Measurements from ENCODE around the gene AHCYL1. TPM values are rescaled to one million over a fixed set of nuclear protein-coding genes. Genes with fewer than 3 reads are reported as not detected.

Gene AHCYL1
- total RNA-seq, 3 donors from 2014 or later (not counting 1 experiment from before 2014, with no cell fraction given) = 23.3 to 30.0 (median 29.1) TPM

DNA sequence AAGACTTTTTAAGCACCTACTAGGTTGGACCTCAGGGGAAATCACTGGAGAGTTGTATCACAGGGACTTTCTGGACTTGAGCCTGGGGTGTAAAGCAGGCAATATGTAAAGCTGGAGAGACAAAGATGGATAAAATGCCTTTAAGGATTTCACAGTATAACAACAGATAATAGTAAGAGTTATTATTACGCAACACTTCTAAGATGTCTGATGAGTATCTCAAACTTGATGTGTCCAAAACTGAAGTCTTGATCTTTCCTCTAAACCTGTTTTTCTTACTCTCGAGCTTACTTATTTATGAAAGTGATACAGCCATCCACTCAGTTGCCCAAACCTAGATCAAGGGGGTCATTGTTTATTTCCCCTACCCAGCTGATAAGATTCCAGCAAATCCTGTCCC is 47.8 kb downstream of the AHCYL1 start:
- Histone ChIP-seq H3K9me3 (ENCODE audit: control insufficient read depth, insufficient read depth, low read length) (no peaks in the 10 kb centered on the region), H3K4me3 (ENCODE audit: low read length) (no peak overlapping the region), H3K27ac (ENCODE audit: low read length) (no peak overlapping the region), H3K4me1 (ENCODE audit: control insufficient read depth, insufficient read depth, low read length) (peaks cover 26% of the 10 kb centered on the region), H3K27me3 (ENCODE audit: control insufficient read depth, insufficient read depth, low read length) (no peaks in the 10 kb centered on the region), H3K36me3 (ENCODE audit: control insufficient read depth, insufficient read depth, low read length) (no peaks in the 10 kb centered on the region)
- Mint-ChIP-seq H3K4me1 (peaks cover 35 to 39% of the 10 kb centered on the region in 2 donors), H3K4me3 (peak overlapping the region; percentile 72), H3K9me3 (no peaks in the 10 kb centered on the region), H3K27me3 (ENCODE audit: low read depth in 2 of 2) (no peaks in the 10 kb centered on the region), H3K27ac (peak overlapping the region; percentile 93 to 96), H3K36me3 (no peaks in the 10 kb centered on the region)
- 100% methylated on average over 2 of the region's 2 CpGs for WGBS (ENCODE audit: insufficient coverage)
- intact Hi-C loops (cut with micrococcal nuclease) = no loop called here
- DNase-seq = no peak
- ATAC-seq = no peak
- no peak for TF ChIP-seq CTCF (IDR thresholded peaks at IDR 0.05)

DNA sequence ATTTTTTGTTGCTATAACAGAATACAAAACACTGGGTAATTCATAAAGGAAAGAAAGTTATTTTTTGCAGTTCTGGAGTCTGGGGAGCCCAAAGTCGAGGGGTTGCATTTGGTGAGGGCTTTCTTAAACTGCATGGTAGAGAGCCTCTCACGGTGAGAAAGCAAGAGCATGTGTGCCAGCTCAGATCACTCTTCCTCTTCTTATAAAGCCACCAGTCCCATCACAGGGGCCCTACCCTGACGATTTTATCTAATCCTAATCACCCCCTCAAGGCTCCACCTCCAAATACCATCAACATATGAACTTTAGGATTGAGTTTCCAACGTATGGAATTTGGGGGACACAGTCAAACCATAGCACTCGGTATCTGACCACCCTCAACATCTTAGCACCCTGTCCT is 48.9 kb downstream of the AHCYL1 start:
- H3K36me3 ChIP-seq (ENCODE audit: control insufficient read depth, insufficient read depth, low read length) = peaks cover 6% of the 10 kb centered on the region
- peak overlapping the region; percentile 94 for H3K4me3 Mint-ChIP-seq

DNA sequence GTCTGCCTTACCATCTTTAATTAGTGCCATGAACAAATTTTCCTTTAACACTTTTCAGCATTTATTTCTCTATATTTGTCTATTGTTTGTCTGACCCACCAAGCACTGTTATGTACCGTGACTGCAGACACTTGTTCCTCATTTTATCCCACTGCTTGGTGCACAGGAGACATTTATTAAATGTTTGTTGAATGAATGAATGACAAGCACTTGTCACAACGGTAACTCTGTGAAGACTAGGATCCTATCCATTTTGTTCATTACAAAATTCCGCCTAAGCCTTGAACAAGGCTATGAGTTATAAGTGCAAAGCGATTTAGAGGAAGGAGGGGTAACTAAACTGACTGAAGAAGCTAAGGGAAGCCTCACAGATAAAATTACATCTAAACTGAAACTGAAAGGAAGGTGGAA is 49.5 kb downstream of the AHCYL1 start:
- Histone ChIP-seq H3K27me3 (ENCODE audit: control insufficient read depth, insufficient read depth, low read length) (no peaks in the 10 kb centered on the region), H3K27ac (ENCODE audit: low read length) (peak overlapping the region; percentile 80), H3K36me3 (ENCODE audit: control insufficient read depth, insufficient read depth, low read length) (peaks cover 12% of the 10 kb centered on the region), H3K9me3 (ENCODE audit: control insufficient read depth, insufficient read depth, low read length) (no peaks in the 10 kb centered on the region), H3K4me1 (ENCODE audit: control insufficient read depth, insufficient read depth, low read length) (peaks cover 26% of the 10 kb centered on the region), H3K4me3 (ENCODE audit: low read length) (peak overlapping the region; percentile 76)
- TF ChIP-seq CTCF (IDR thresholded peaks at IDR 0.05) = no peak
- peak overlapping the region; percentile 93 to 96 for H3K27ac Mint-ChIP-seq
- DNase-seq (no peak), ATAC-seq (no peak)
- H3K9me3 Mint-ChIP-seq = no peaks in the 10 kb centered on the region
- H3K36me3 Mint-ChIP-seq = no peaks in the 10 kb centered on the region
- no peaks in the 10 kb centered on the region for H3K27me3 Mint-ChIP-seq (ENCODE audit: low read depth in 2 of 2)
- 53% methylated on average over 3 of the region's 4 CpGs for WGBS (ENCODE audit: insufficient coverage)
- H3K4me3 Mint-ChIP-seq = peak overlapping the region; percentile 94
- H3K4me1 Mint-ChIP-seq = peaks cover 35 to 39% of the 10 kb centered on the region in 2 donors
- intact Hi-C loops (cut with micrococcal nuclease) = loop anchor here (1.0 to 2.0 kb wide), 2 partner anchors 50 to 305 kb away; partner anchors contain the start of genes AHCYL1 and RBM15

More for the DNA sequence above, 48.9 kb downstream of the AHCYL1 start:
- no peaks in the 10 kb centered on the region for H3K9me3 Mint-ChIP-seq
- H3K4me1 Mint-ChIP-seq = peaks cover 35 to 39% of the 10 kb centered on the region in 2 donors
- ATAC-seq = no peak
- 87% methylated on average over 5 of the region's 5 CpGs for WGBS (ENCODE audit: insufficient coverage)
- Histone ChIP-seq H3K4me3 (ENCODE audit: low read length) (no peak overlapping the region), H3K9me3 (ENCODE audit: control insufficient read depth, insufficient read depth, low read length) (no peaks in the 10 kb centered on the region), H3K27ac (ENCODE audit: low read length) (peak overlapping the region; percentile 80), H3K27me3 (ENCODE audit: control insufficient read depth, insufficient read depth, low read length) (no peaks in the 10 kb centered on the region), H3K4me1 (ENCODE audit: control insufficient read depth, insufficient read depth, low read length) (peaks cover 26% of the 10 kb centered on the region)
- intact Hi-C loops (cut with micrococcal nuclease) = no loop called here
- H3K36me3 Mint-ChIP-seq = no peaks in the 10 kb centered on the region
- DNase-seq = no peak
- H3K27ac Mint-ChIP-seq = peak overlapping the region; percentile 93 to 96
- TF ChIP-seq CTCF (IDR thresholded peaks at IDR 0.05) = no peak
- H3K27me3 Mint-ChIP-seq (ENCODE audit: low read depth in 2 of 2) = no peaks in the 10 kb centered on the region
